Common myeloid progenitor, CD34-positive (primary cell): Measurements from ENCODE around the gene FUT7.

ENCODE experiments used
- CTCF ChIA-PET: fragments of 350-600 bp; sonication (Branson Sonifier 250); formaldehyde crosslinking; loops from one replicate; lab custom pipeline; 2021; ENCODE audit warnings: antibody characterized with exemption; lab: Charles Lee
- POLR2A ChIA-PET: fragments of 350-600 bp; sonication (Branson Sonifier 250); formaldehyde crosslinking; loops from one replicate; lab custom pipeline; 2021; ENCODE audit warnings: antibody characterized with exemption; lab: Charles Lee
- DNase-seq, 3 donors: peaks; one replicate each; pipeline versions ENCODE4 v3.0.0 to v3.0.0-alpha.2; 2013
- H3K27ac ChIP-seq, 2 experiments: 1 replicate in 1 of 2; 2 replicates in 1 of 2; pipeline ENCODE4 v1.7.0; 2013; ENCODE audit warnings: inconsistent platforms in 2 of 2, low read length in 2 of 2, mild to moderate bottlenecking in 2 of 2, low read depth in 1 of 2, moderate library complexity in 1 of 2; ENCODE audit not compliant: severe bottlenecking in 2 of 2, insufficient read depth in 1 of 2, poor library complexity in 1 of 2
- H3K27me3 ChIP-seq, 5 experiments: replicated peaks in 2 of 5; 1 replicate in 3 of 5; 2 replicates in 2 of 5; pipeline versions ENCODE4 v1.6.1 to v1.7.0; 2013; ENCODE audit warnings: low read length in 4 of 5, mild to moderate bottlenecking in 2 of 5, moderate library complexity in 2 of 5, inconsistent platforms in 1 of 5; ENCODE audit not compliant: insufficient read depth in 5 of 5, control insufficient read depth in 4 of 5
- H3K36me3 ChIP-seq, 4 experiments: 1 replicate in 2 of 4; 2 replicates in 2 of 4; pipeline versions ENCODE4 v1.6.1 to v1.7.0; 2013; ENCODE audit warnings: low read length in 3 of 4, control low read depth in 1 of 4, mild to moderate bottlenecking in 1 of 4; ENCODE audit not compliant: control insufficient read depth in 4 of 4, insufficient read depth in 4 of 4
- H3K4me1 ChIP-seq, 4 experiments: 1 replicate in 3 of 4; 2 replicates in 1 of 4; pipeline versions ENCODE4 v1.6.1 to v1.7.1; 2013; ENCODE audit warnings: low read length in 3 of 4, mild to moderate bottlenecking in 3 of 4, control low read depth in 1 of 4, inconsistent platforms in 1 of 4, moderate library complexity in 1 of 4; ENCODE audit not compliant: control insufficient read depth in 4 of 4, insufficient read depth in 4 of 4; ENCODE audit errors: control extremely low read depth in 1 of 4
- H3K4me3 ChIP-seq, 7 experiments: 1 replicate in 4 of 7; 2 replicates in 3 of 7; pipeline versions ENCODE4 v1.5.1 to v1.7.0; 2013; ENCODE audit warnings: mild to moderate bottlenecking in 7 of 7, low read length in 6 of 7, moderate library complexity in 6 of 7, inconsistent platforms in 2 of 7, low read depth in 2 of 7, control low read depth in 1 of 7; ENCODE audit not compliant: insufficient read depth in 4 of 7, control insufficient read depth in 1 of 7; ENCODE audit errors: extremely low read depth in 1 of 7
- H3K9me3 ChIP-seq, 5 experiments: 1 replicate in 4 of 5; 2 replicates in 1 of 5; pipeline versions ENCODE4 v1.6.1 to v1.7.1; 2013; ENCODE audit warnings: low read length in 4 of 5, mild to moderate bottlenecking in 2 of 5, inconsistent platforms in 1 of 5, low read depth in 1 of 5, moderate library complexity in 1 of 5; ENCODE audit not compliant: control insufficient read depth in 4 of 5, insufficient read depth in 2 of 5; ENCODE audit errors: control extremely low read depth in 1 of 5
- WGBS: methylation state at CpG from one replicate; pipeline ENCODE4 v1.1.5; 2013; ENCODE audit not compliant: insufficient coverage; 5-methylcytosine and 5-hydroxymethylcytosine counted together

The FUT7 gene

GRCh38 chr9:137077010-137077747 is 45.3 kb upstream of the FUT7 start, which contains the start of gene UAP1L1:
UAP1L1 (plus strand) TSS chr9:137077517; CDS start chr9:137077533, 16 bp downstream.
- 1% methylated on average over 43 of the region's 87 CpGs for WGBS
- Histone ChIP-seq H3K27ac (no peak within 1 kb of the TSS), H3K4me3 (peak within 1 kb of the TSS; percentile 59 to 86 (median 68)), H3K9me3 (no peaks in the 10 kb centered on the region), H3K4me1 (peaks cover 0 to 28% (median 17%) of the 10 kb centered on the region in 4 experiments), H3K36me3 (peaks cover 0 to 33% (median 17%) of the 10 kb centered on the region in 4 experiments), H3K27me3 (no peaks in the 10 kb centered on the region)
- peak in 2 of 3 donors; percentile 45 to 61 for DNase-seq
- ChIA-PET POLR2A (interaction anchor here (0.5 kb wide), 1 partner anchor 305 kb away, joined by 6 read pairs; no protein-coding TSS in a partner anchor), CTCF (interaction anchor here (0.8 to 2.8 kb wide), 3 partner anchors 9 to 13 kb away, joined by 3 to 11 read pairs (median 4); no protein-coding TSS in a partner anchor)

DNA sequence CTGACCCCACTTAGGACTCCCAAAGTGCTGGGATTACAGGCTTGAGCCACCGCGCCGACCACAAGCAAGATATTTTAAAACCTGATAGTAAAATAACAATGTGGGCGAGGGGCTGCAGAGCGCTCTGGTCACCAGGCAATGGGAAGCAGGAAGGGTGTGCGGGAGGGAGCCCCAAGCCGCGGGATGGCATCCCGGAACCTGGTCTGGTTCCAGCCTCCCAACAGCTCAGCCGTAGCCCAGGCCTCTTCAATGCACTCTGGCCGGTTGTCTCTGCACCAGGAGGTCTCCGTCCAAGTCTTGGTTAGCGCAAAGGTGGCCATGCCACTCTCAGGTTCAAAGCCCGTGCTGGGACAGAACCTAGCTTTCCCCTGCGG is 44.7 kb upstream of the FUT7 start:
- no peaks in the 10 kb centered on the region for H3K27me3 ChIP-seq
- H3K36me3 ChIP-seq, result peaks cover 0 to 27% (median 14%) of the 10 kb centered on the region in 4 experiments
- no peak for DNase-seq
- H3K4me1 ChIP-seq, result peaks cover 0 to 30% (median 17%) of the 10 kb centered on the region in 4 experiments
- WGBS, result 59% methylated on average over 12 of the region's 15 CpGs
- ChIA-PET CTCF (interaction anchor here (0.8 to 2.8 kb wide), 3 partner anchors 8 to 13 kb away, joined by 3 to 11 read pairs (median 4); no protein-coding TSS in a partner anchor), POLR2A (no interaction called here)
- H3K27ac ChIP-seq, result no peak overlapping the region
- H3K4me3 ChIP-seq, result peak overlapping the region in 6 of 7 experiments; percentile 13 to 86 (median 54)
- no peaks in the 10 kb centered on the region for H3K9me3 ChIP-seq

- ChIA-PET CTCF (interaction anchor here (1.4 kb wide), 1 partner anchor 9 kb away, joined by 3 read pairs; no protein-coding TSS in a partner anchor), POLR2A (no interaction called here)
- no peaks in the 10 kb centered on the region for H3K27me3 ChIP-seq
- H3K4me3 ChIP-seq, result no peak overlapping the region
- WGBS, result 98% methylated on average over 9 of the region's 12 CpGs
- DNase-seq, result no peak
- no peaks in the 10 kb centered on the region for H3K9me3 ChIP-seq
- peaks cover 0 to 41% (median 28%) of the 10 kb centered on the region in 4 experiments for H3K4me1 ChIP-seq
- peaks cover 0 to 17% (median 9%) of the 10 kb centered on the region in 4 experiments for H3K36me3 ChIP-seq
- no peak overlapping the region for H3K27ac ChIP-seq
Measured at GRCh38 chr9:137075275-137075775, 43.4 kb upstream of the FUT7 start.

DNA sequence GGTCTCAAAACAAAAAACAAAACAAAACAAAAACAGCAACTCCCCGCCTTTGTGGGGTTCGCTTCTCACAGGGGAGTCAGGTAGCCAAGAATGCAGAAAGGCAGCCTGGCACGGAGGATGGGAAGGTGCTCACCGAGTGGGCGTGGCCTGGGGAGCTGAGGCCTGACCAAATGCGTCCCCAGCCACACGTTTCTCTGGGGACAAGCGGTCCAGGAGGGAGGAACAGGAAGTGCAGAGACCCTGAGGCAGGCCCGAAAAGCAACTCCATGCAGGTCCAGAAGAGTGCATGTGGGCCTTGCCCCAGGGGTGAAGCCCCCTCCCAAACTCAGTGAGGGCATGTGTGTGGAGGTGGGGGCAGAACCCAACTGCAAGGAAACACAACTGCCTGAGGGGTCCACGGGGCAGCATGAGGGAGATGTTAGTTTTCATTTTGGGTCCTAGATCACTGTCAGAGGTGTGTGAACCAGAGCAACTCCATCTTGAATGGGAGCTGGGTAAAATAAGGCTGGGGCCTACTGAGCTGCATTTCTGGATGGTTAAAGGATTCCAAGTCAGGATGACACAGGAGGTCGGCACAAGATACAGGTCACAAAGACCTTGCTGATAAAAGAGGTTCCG is 42.9 kb upstream of the FUT7 start:
- ChIA-PET CTCF (interaction anchor here (0.5 to 1.4 kb wide), 2 partner anchors 9 to 160 kb away, joined by 3 read pairs; no protein-coding TSS in a partner anchor), POLR2A (no interaction called here)
- H3K36me3 ChIP-seq, result peaks cover 0 to 12% (median 6%) of the 10 kb centered on the region in 4 experiments
- H3K27me3 ChIP-seq, result no peaks in the 10 kb centered on the region
- H3K27ac ChIP-seq, result no peak overlapping the region
- 93% methylated on average over 12 of the region's 12 CpGs for WGBS
- no peaks in the 10 kb centered on the region for H3K9me3 ChIP-seq
- H3K4me1 ChIP-seq, result peaks cover 0 to 41% (median 33%) of the 10 kb centered on the region in 4 experiments
- no peak overlapping the region for H3K4me3 ChIP-seq
- DNase-seq, result no peak

- Histone ChIP-seq H3K36me3 (peaks cover 0 to 4% (median 1%) of the 10 kb centered on the region in 4 experiments), H3K4me1 (peaks cover 0 to 49% (median 40%) of the 10 kb centered on the region in 4 experiments), H3K9me3 (no peaks in the 10 kb centered on the region), H3K27ac (no peak overlapping the region), H3K4me3 (no peak overlapping the region), H3K27me3 (no peaks in the 10 kb centered on the region)
- ChIA-PET CTCF (interaction anchor here (1.4 kb wide), 1 partner anchor 10 kb away, joined by 3 read pairs; no protein-coding TSS in a partner anchor), POLR2A (no interaction called here)
- no peak for DNase-seq
- WGBS, result 95% methylated on average over 8 of the region's 8 CpGs
Measured at GRCh38 chr9:137073992-137074399, 42.1 kb upstream of the FUT7 start.

DNA sequence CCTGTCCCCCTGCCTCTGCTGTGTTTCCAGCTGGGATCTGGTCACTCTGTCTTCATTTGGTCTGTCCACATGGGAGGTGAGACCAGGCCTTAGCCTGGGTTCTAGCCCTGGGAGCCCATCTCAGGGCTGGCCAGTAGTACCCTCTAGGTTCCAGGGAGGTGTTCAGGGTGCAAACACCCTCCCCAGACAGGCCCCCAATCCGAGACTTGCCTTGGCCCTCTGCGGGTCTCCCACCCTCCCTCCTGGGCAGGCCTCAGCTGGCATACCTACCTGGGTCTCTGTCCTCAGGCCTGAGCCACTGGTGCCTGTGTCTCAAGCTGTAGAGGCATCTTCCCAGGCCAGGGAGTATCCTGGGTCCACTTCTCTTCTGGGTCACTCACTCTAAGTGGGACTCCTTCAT is 39.4 kb upstream of the FUT7 start:
- ChIA-PET CTCF (interaction anchor here (0.9 to 8.9 kb wide), 10 partner anchors 10 to 123 kb away, joined by 3 to 76 read pairs (median 10); partner anchors contain the start of genes MAN1B1 and NPDC1), POLR2A (no interaction called here)
- Histone ChIP-seq H3K4me1 (peaks cover 0 to 46% (median 30%) of the 10 kb centered on the region in 4 experiments), H3K27me3 (no peaks in the 10 kb centered on the region), H3K27ac (peak overlapping the region in 1 of 2 experiments; percentile 74), H3K4me3 (peak overlapping the region in 5 of 7 experiments; percentile 52 to 76 (median 72)), H3K36me3 (peaks cover 0 to 4% (median under 1%) of the 10 kb centered on the region in 4 experiments), H3K9me3 (no peaks in the 10 kb centered on the region)
- WGBS, result 90% methylated on average over 2 of the region's 2 CpGs
- no peak for DNase-seq
